Hindlimb muscle (tissue), 1 donor: ENCODE data around the gene SPRED3. TPM values are rescaled to one million over a fixed set of nuclear protein-coding genes. Genes with fewer than 3 reads are reported as not detected.

Source experiments
- DNase-seq: peaks from one replicate; pipeline ENCODE4 v3.0.0-alpha.2; 2013
- polyA plus RNA-seq: library from polyadenylated mRNA; unstranded; fragments of 120-200 nt; gene quantifications from one replicate; pipeline ENCODE4 v1.2.1, GENCODE V29; 2013; ENCODE audit not compliant: insufficient read length

SPRED3 gene
- polyA plus RNA-seq, 1 donor: 0.49 TPM

DNA sequence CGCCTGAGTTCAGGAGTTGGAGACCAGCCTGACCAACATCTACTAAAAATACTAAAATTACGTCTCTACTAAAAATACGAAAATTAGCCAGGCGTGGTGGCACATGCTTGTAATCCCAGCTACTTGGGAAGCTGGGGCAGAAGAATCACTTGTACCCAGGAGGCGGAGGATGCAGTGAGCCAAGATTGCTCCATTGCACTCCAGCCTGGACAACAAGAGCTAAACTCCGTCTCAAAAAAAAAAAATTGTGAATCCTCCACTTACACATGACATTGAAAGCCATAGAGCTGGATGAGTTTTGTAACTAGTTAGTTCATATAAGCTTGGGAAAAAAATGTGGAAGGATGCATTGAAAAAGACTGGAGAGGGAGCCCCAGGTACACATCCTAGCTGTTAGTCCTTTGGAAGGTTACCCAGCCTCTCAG, 14.6 kb upstream of the SPRED3 start:
- DNase-seq: no peak

DNA sequence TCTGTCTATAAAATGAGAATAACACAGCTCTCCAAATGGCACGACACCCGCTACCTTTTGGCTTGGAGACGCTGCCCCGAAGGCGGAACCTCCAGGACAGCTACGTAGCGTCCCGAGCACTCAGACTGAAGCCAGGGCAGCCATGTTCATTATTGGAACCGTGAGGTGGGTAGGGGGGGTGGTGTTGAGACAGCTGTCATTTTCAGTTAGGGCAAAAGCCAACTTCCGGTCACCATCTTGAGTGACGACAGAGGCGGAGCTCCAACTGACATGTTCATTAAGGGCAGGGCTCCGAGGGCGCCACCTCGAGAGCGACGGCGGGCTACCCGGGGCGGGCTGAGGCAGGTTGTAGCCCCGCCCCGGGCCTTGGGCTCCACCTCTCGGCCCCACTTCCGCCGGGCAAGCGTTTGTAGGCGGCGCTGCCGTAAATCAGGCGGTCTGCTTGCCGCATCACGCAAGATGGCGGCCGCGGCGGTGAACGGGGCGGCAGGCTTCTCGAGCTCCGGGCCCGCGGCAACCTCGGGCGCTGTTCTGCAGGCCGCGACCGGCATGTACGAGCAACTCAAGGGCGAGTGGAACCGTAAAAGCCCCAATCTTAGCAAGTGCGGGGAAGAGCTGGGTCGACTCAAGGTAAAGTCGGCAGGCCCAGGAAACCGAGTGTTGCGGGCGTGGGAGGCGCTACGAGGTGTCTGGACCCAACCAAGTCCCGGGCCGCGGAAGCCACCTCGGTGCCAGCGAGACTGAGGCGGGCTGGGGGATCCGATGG, 14.0 kb upstream of the SPRED3 start, which contains the start of gene PSMD8:
Gene PSMD8 (plus strand): TSS at position 240 of the 766 bp plus-strand sequence. CDS start 31 bp downstream, at position 271.
- peak; percentile 98 for DNase-seq

DNA sequence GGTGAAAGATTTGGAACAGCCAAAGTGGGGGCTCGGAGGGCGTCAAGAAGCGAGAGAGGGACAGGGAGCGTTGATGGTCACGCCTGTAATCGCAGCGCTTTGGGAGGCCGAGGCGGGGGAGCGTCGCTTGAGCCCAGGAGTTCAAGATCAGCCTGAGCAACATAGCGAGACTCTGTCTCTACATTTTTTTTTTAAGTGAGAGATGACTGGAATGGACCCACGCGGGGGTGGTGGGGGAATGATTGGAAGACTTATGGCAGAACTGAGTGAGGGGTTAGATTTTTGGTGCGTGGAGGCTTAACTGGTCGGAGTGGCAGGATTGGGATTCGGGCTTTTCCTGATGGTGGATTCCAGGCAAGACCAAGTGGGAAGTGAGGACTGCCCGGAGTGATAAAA, 13.4 kb upstream of the SPRED3 start:
- no peak for DNase-seq

DNA sequence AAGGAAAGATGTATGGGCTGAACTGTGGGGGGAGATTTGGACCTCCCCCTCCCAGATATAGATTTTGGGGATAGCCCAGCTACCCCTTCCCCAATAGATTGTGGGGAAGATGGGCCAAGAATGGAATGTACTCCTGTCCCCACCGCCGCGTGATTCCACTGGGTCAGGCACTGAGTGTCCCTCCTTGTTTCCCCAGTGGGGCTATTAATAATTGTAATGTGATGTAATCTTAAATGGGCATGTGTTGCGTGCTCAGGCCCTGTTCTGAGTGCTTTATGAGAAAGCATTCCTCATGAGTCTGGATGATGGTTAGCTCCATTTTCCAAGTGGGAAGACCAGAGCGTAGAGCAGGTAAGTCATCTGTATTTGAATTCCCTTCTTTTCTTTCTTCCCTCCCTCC, 12.7 kb upstream of the SPRED3 start:
- no peak for DNase-seq

DNA sequence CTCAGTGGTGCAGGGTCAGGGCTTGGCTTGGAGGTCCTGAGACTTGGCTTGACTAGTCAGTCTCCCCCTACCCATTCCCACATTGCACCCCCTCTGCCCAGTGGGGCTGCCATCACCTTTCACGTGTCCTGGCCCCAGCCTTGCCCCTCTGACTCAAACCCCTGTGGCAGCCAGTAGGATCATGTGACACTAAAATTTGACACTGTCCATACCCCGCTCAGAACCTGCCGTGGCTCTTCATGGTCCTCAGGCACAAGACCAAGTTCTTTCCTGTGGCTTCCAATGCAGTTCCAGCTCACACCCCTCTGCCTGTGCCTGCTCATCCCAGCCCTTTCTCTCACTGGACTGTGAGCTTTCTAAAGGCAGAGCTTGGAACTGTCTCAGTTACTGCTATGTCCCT, 11.9 kb upstream of the SPRED3 start:
- no peak for DNase-seq

DNA sequence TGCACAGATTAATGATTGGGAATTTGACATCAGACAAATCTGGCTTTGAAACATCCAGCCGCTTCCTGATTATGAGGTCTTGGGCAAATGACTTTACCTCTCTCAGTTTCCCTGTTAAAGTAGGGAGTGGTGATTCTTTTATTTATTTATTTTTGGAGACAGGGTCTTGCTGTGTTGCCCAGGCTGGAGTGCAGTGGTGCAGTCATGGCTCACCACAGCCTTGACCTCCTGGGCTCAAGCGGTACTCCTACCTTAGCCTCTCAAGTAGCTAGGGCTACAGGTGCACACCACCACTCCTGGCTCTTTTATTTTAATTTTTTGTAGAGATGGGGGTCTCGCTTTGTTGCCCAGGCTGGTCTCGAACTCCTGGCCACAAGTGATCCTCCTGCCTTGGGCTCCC, 11.4 kb upstream of the SPRED3 start:
- no peak for DNase-seq

DNA sequence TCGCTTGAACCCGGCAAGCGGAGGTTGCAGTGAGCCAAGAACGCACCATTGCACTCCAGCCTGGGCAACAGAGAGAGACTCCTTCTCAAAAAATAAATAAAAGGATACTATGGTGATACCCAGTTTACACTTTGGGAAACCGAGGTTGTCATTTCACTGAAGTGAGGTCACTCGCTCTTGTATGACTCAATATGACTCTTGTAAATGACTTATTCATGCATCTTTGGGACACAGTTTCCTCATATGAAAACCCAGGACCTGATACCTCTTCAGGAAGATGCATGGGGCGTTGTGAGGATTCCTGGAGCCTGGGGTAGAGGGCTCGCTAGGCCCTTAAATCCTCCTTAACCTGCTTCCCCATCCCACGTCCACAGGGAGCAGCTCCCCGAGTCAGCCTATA, 9.6 kb upstream of the SPRED3 start:
- no peak for DNase-seq

DNA sequence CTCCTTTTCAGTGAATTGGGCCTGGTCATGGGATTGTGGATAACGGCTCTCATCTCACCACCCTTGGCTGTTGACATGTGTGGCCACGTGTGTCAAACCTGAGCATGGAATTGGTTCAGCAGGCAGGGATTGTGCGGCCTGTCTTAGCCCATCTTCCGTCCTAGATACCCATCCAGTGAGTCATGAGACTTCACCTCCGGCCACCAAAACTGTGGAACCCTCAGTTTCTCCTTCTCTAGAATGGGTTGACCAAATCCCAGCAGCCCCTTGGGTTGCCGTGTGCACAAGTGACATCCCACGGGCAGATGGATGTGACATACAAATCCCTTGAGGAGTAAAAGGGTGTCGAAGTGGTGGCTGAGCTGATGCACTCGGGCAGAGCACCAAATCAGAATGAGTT, 7.4 kb upstream of the SPRED3 start:
- DNase-seq: no peak

DNA sequence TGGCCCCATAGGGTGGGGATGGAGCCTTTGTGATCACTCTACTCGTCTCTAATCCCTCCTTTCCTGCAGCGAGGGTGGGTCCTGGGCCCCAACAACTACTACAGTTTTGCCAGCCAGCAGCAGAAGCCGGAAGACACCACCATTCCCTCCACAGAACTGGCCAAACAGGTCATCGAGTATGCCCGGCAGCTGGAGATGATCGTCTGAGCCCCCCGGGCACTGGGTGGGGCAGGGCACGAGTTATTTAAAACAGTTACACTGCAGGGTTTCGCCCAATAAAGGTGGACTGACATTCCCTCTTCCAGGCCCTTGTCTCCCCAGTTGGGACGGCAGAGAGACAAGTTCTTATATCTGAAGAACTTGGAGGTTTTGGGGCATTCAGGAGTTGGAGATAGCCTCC, 5.3 kb upstream of the SPRED3 start:
- DNase-seq: no peak

DNA sequence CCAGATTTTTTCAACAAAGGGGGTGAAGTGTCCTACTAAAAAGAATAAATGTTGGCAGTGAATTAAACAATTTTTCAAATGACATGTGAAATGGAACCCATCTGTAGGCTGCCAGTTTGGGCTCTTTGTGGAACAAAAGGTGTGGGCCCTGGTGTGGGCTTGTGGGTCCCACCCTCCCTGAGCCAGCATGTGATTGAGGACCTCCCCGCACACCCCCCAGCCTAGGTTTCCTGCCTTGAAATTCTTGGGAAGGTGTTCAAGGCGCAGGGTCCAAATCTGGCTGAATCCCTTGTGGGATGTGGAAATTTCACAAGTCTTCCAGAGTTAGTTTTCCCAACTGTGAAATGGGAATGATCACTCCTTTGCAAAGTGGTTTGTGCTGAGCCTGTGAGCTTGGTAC, 4.8 kb upstream of the SPRED3 start:
- no peak for DNase-seq

DNA sequence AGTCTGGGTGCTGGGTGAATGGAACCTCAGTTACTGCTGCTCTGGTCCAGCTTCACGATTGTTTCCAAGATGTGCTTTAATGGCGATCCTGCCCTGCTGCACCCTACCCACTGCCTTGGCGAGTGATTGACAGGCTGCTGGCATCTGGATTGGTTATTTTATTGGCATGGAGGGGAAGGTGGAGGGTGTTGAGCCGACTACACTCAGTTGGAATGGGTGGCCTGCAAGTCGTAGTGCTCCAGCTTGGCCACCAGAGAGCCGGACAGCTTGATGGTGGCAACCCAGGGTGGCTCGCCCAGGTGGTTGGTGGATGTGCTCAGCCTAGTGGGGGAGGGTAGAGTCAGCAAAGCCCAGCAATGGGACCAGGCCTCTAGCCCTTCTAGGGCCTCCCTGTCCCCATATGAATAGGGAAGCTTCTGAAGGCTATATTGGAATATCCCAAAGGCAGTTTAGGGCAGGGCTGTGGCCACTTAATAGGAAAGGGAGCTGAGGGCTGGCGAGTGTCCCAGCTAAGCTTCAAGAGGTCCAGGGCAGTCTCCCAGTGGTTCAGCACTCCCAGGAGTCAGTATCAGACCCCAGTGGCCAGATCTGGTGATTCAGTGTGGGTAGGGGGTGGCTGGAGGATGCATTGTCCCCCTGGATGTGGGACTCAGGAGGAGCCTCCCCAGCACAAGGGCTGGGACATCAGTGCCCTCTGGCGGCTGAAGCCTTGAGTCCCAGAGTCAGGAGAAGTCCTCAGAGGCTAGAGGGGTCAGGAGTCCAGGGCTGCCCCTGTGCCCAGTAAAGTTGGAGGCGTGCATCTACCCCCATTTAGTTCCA, 4.1 kb upstream of the SPRED3 start:
- DNase-seq: no peak

DNA sequence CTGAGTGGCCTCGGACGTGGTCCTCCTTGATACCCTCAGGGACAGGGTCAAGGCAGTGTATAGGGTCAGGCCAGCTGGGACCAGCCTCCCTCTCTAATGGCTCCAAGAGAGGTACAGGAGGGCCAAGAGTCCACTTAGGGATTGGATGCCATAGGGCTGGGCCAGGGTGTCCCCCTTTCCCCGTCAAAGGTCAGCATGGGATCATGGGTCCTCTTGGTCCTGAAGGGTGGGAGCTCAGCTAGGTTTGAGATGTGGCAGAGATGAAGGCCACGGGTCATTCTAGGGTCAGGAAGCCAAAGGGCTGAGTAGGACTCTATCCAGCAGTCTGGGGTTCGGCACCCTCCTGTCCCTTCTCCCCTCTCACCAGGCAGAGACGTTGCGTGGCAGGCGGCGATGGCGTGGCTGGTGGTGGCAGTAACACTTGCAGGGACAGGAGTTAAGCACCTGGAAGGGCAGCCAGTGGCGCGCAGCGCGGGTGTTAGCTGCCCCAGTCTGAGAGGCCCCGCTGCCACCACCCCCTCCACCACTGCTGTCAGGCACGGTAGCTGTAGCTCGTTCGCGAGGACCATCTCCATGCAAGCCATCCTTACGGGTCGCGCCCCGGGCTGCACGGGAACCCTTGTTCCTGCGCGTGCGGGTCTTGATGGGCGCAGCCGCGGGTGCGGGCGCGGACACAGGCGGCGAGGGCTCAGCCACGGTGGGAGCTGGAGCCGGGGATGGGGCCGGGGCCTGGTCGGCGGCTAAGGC, 3.3 kb upstream of the SPRED3 start:
- no peak for DNase-seq

DNA sequence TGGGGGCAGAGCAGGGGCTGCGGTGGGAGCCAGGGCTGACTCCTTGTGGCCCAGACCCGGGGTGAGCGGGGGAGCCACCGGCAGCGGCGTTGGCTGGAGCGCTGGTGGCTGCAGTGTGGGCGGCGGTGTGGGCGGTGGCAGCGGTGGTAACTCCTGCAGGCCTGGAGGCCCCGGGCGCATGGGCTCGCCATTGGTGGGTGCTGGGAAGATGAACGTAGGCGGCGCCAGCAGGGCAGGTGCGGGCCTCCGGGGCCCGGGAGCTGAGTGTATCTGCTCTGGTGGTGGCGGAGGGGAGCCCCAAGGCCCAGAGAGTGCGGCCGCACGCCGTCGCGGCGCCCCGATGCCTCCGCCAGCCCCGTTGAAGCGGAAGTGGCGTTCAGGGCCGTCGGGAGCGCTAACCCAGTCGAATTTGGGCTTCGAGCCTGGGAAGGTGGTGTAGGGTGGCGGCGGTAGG, 2.7 kb upstream of the SPRED3 start:
- DNase-seq: no peak

DNA sequence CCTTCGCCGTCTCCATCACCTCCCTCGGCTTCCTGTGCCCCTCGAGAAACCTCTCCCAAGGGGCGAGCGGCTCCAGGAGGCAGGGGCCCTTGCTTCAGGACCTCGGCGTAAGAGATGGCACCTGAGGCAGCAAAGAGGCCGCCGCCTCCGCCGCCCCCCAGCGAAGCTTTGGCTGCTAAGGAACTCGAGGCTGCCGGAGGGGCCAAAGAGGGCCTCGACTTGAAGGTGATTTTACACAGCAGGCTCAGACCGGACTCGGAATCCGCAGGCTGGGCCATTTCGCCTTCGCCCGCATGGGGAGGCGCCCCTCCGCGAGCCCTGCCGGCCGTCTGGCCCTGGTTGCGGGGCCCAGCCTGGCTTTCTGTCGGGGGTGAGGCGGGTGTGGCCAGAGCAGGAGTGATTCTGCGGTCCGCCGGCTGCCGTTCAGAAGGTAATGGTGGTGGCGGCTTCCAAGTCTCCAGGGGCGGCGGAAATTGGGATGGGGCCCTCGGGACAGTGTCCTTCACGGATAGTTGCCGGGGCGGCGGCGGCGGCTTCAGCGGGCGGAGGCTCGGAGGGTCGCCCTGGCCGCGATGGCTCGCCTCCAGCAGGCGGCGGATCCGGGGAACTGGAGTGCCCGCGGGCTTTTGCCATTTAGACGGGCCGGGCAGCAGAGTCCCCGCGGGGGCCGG, 2.1 kb upstream of the SPRED3 start:
- DNase-seq: no peak

DNA sequence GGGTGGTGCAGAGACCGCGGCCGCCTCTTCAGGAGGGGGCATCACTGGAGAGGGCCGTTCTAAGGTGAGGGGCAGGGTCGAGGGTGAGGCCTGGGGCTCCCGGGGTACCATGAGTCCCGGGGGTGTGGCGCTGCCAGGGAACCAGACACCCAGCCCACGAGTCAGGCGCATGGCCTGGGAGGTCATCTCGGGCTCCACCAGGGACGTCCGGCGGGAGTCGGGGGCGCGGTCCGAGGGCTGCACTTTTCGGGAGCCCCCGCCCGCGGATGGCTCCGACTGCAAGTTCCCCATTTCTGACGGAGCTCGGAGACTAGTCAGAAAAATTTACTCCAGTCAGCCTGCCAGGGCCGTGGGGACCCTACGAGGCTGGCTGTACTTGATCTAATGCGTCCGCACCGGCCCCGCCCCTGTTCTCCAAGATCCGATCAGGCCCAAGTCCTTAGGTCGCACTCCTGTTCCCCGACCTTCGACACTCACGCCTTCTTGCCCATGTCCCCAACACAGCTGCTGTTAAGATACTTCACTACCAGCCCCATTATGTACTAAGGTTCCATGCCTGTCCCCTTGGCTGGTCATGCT, 1.4 kb upstream of the SPRED3 start:
- no peak for DNase-seq

DNA sequence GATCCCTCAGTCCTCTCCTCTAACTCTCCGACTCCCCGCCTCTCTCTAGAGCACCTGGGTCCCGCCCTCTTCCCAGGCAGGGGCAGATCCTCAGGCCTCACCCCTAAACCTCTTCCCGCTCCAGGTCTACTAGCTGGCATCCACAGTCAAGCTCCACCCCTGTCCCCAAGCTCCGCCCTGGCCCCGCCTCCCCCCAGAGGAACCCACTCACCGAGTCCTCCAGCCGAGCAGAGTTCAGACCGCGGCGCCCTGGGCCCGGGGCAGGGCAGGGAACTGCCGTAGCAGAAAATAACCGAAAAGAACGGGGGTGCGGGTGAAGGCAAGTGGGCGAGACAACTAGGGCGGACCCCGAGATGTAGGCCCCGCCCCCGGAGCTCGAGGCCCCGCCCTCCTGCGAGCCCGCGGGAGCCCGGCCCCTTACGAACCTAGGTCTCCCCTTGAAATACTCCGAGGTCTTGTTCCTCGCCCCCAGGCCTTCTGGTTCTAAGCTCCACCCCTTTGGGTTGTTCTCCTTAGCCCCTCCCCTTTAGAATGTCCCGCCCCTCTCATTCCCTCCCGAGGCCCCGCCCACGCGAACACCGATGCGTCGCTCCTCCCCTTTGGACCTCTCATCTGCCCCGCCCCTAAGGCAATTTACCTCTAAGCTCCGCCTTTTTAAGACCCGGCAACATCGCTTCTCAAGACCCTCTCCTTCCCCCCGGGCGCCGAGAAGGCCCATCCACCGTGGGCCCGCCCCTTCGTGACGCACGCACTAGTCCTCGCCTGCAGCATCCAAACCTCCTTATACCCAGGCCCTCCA, 748 bp upstream of the SPRED3 start, which contains the start of gene GGN:
Gene GGN (minus strand): TSS at position 485 of the 799 bp plus-strand sequence. CDS start 773 bp downstream, outside the sequence.
- DNase-seq: peak; percentile 54

DNA sequence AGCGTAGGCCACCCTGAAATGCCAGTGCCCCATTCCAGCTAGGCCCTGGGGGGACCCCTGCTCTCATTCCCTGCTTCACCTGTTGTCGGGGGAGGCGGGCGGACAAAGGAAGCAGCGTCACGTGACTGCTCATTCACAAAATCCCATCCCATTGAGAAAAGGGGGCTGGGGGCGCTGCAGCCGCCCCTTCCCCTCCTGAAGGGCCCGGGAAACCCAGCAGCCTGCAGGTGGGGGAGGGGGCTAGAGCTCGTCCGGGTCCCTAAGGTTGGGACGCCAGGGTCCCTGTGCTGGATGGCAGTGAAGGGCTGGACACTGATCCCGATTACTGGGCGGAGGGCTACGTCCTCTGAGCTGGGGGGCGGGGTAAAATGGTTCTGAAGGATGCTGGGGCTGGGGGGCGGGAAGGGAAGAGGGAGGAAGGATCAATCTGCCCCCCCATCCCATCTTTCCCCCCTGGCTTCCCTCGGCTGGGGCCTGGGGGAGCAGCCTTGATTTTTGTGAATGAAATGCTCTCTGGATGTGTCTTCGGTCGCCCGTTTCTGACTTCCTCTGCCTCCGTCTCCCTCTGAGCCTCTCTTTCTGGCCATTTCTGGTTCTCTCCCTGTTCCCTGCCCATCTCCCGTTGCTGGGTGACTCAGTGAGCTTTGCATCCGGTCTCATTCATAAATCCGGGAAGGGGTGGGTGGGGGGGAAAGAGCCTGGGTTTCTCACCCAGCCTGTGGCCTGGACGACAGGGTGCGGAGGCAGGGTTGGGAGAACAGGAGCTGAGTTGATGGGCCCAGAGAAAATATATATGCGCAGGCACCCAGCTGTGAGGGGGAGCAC, 816 bp downstream of the SPRED3 start:
- no peak for DNase-seq

DNA sequence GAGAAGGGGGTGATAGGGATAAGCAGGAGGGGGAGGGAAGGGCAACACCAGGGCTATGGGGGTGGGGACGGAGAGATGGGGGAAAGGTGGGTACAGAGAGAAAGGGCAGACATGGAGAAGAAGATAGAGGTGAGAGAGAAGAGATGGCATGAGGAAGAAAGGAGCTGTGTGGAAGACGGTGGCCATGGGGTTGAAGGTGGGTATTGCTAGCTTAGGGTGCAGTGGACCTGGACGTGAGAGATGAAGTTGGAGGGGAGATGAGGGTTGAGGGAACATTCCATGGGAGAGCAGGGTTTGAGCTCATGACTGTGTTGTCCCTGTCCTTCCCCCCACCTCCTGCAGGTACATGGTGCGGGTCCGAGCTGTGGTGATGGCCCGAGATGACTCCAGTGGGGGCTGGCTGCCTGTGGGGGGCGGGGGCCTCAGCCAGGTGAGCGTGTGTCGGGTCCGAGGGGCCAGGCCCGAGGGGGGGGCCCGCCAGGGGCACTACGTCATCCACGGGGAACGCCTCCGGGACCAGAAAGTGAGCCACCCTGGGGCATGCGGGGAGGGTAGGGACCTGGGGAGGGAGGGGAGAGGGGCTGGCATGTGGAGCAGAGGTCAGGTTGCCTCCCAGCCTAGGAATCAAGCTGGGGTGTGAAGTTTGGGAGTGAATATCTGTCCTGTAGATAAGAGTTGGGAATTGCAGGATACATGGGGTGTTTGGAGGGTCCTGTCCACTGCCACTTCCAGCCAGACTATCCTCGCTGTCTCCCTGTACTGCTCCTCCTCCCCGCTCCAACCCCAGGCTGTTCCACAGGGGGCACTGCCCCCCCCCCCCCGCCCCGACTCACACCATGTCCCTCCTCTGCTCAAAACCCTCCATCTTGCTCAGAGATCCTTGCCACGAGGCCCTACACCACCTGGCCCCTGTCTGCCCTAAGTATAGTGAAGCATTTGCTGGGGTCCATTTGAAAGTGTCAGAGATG, 1.7 kb downstream of the SPRED3 start:
- no peak for DNase-seq

DNA sequence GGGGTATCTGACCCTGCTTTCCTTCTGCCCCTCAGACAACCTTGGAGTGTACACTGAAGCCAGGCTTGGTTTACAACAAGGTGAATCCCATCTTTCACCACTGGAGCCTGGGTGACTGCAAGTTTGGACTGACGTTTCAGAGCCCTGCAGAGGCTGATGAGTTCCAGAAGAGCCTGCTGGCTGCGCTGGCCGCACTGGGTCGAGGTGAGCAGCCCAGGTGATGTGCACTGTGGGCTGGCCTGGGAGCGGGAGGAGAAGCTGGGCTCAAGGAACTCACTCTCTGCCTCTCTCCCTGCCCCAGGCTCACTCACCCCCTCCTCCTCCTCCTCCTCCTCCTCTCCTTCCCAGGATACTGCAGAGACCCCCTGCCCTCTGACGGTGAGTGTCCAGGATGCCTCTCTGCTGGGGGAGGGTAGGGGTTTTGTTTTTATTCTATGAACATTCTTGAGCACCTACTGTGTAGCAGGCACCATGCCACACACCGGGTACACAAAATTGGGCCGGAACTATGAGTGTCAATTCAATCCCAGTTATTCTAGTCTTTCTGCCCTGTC, 3.5 kb downstream of the SPRED3 start:
- DNase-seq: no peak
